GM23248 (cell line): Measurements from ENCODE around the gene OR2F1. TPM values are rescaled to one million over a fixed set of nuclear protein-coding genes. Genes with fewer than 3 reads are reported as not detected.
A peak's percentile ranks its signal among the peaks of the same experiment; 100 is the strongest.

Experiments used
- DNase-seq: peaks from one replicate; pipeline ENCODE4 v3.0.0-alpha.2; 2015
- H2AFZ ChIP-seq: fragments of 200-600 bp; sonication (generic); 2 replicates; pipeline ENCODE4 v1.6.1; 2016; ENCODE audit warnings: antibody characterized with exemption
- H3F3A ChIP-seq: fragments of 200-600 bp; sonication (generic); 2 replicates; pipeline ENCODE4 v1.6.1; 2016; ENCODE audit warnings: mild to moderate bottlenecking, antibody characterized with exemption, mixed run types; ENCODE audit not compliant: insufficient read depth
- H3K27ac ChIP-seq: fragments of 200-600 bp; sonication (generic); 2 replicates; pipeline ENCODE4 v1.5.1; 2016; ENCODE audit warnings: mild to moderate bottlenecking
- H3K27me3 ChIP-seq: fragments of 200-600 bp; sonication (generic); replicated peaks from 2 replicates; pipeline ENCODE4 v1.6.1; 2016; ENCODE audit warnings: mild to moderate bottlenecking; ENCODE audit not compliant: insufficient read depth
- H3K36me3 ChIP-seq: fragments of 200-600 bp; sonication (generic); 2 replicates; pipeline ENCODE4 v1.6.1; 2016; ENCODE audit warnings: low read depth, mild to moderate bottlenecking
- H3K4me1 ChIP-seq: fragments of 200-600 bp; sonication (generic); 2 replicates; pipeline ENCODE4 v1.6.1; 2016; ENCODE audit warnings: mild to moderate bottlenecking; ENCODE audit not compliant: insufficient read depth
- H3K4me2 ChIP-seq: fragments of 200-600 bp; sonication (generic); one replicate; pipeline ENCODE4 v1.6.1; 2016; ENCODE audit warnings: mild to moderate bottlenecking; ENCODE audit not compliant: unreplicated experiment
- H3K4me3 ChIP-seq: fragments of 200-600 bp; sonication (generic); 2 replicates; pipeline ENCODE4 v1.5.1; 2016; ENCODE audit warnings: mild to moderate bottlenecking
- H3K79me2 ChIP-seq: fragments of 200-600 bp; sonication (generic); 2 replicates; pipeline ENCODE4 v1.6.1; 2016; ENCODE audit warnings: mild to moderate bottlenecking; ENCODE audit not compliant: insufficient read depth
- H3K9ac ChIP-seq: fragments of 200-600 bp; sonication (generic); 2 replicates; pipeline ENCODE4 v1.6.1; 2016; ENCODE audit warnings: mild to moderate bottlenecking
- H3K9me2 ChIP-seq: fragments of 200-600 bp; sonication (generic); 2 replicates; pipeline ENCODE4 v1.6.1; 2016; ENCODE audit warnings: mixed run types, mild to moderate bottlenecking, moderate library complexity; ENCODE audit not compliant: insufficient read depth
- H3K9me3 ChIP-seq: fragments of 200-600 bp; sonication (generic); one replicate; pipeline ENCODE4 v1.6.1; 2017; ENCODE audit warnings: low read depth
- H4K20me1 ChIP-seq: fragments of 200-600 bp; sonication (generic); 2 replicates; pipeline ENCODE4 v1.6.0; 2016; ENCODE audit not compliant: insufficient read depth
- EZH2 ChIP-seq: fragments of 200-600 bp; sonication (generic); IDR thresholded peaks from 2 replicates; pipeline ENCODE4 v1.6.1; 2018; ENCODE audit warnings: antibody characterized with exemption, mild to moderate bottlenecking; ENCODE audit not compliant: insufficient read depth, poor library complexity, severe bottlenecking
- EZH2phosphoT487 ChIP-seq: fragments of 200-600 bp; sonication (generic); IDR thresholded peaks from 2 replicates; pipeline ENCODE4 v1.6.1; 2018; ENCODE audit warnings: antibody characterized with exemption, moderate library complexity, mild to moderate bottlenecking, low read depth; ENCODE audit not compliant: insufficient read depth
- WGBS, 2 experiments: methylation state at CpG; one replicate each; pipeline ENCODE4 v1.1.6; 2015 to 2017; ENCODE audit warnings: low lambda C conversion rate in 2 of 2, low coverage in 1 of 2; ENCODE audit errors: missing lambda C conversion rate in 2 of 2; 5-methylcytosine and 5-hydroxymethylcytosine counted together
- in situ Hi-C: fragments of 300-500 bp; cut with MboI; formaldehyde crosslinking; loops from 2 replicates; pipeline ENCODE4 v1.15.0; 2020
- polyA plus RNA-seq: library from polyadenylated mRNA; unstranded; fragments of >200 nt; fragmentation: Nextera tagmentation; extraction: Ambion mirVana; gene quantifications from 2 replicates; pipeline ENCODE4 v1.2.1, GENCODE V29; 2016
- total RNA-seq: library from RNA; depleted of rRNA; stranded (reverse); fragments of >200 nt; shearing (Covaris generic); gene quantifications from 2 replicates; pipeline ENCODE4 v1.2.3, GENCODE V29; 2014; rRNA removed

OR2F1 gene, protein sequence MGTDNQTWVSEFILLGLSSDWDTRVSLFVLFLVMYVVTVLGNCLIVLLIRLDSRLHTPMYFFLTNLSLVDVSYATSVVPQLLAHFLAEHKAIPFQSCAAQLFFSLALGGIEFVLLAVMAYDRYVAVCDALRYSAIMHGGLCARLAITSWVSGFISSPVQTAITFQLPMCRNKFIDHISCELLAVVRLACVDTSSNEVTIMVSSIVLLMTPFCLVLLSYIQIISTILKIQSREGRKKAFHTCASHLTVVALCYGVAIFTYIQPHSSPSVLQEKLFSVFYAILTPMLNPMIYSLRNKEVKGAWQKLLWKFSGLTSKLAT
- total RNA-seq, result not detected in 2 replicates
- polyA plus RNA-seq, result not detected in 2 replicates

DNA sequence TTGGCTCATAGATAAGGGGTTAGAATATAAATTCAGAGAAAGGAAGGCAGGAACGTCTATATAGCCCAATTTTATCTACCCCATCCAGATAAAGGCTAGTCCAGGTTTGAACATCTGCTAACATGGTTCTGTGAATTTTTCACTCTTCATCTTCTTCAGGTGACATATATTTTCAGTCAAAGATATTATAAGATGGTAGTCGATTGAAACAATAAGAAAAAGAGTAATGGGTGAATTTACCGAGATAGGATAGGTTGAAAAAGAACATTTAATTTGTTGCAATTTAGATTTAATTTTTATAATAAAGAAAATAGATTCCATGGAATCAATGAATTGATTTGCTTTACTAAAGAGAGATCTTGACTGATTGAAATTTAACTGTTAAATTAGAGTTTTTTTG, at the start of gene OR2F1:
Gene OR2F1 (plus strand): TSS at position 301 of the 400 bp plus-strand sequence. CDS start 5,127 bp downstream, outside the sequence.
- Histone ChIP-seq H3F3A (peaks cover 9% of the 10 kb centered on the region; the same call in 1 of the 2 replicates), H3K27ac (peak within 1 kb of the TSS; percentile 29; the same call in 1 of the 2 replicates), H2AFZ (peak within 1 kb of the TSS; percentile 43), H3K9me2 (no peaks in the 10 kb centered on the region), H4K20me1 (no peaks in the 10 kb centered on the region), H3K4me1 (peaks cover 21% of the 10 kb centered on the region), H3K9ac (no peak within 1 kb of the TSS), H3K9me3 (no peaks in the 10 kb centered on the region), H3K4me3 (no peak within 1 kb of the TSS), H3K27me3 (no peaks in the 10 kb centered on the region), H3K36me3 (no peaks in the 10 kb centered on the region), H3K79me2 (no peaks in the 10 kb centered on the region), H3K4me2 (peak within 1 kb of the TSS; percentile 56)
- in situ Hi-C loops, result no loop called here
- DNase-seq, result no peak
- 55 to 56% methylated on average over 3 of the region's 3 CpGs for WGBS, 2 experiments
- TF ChIP-seq EZH2 (no peak), EZH2phosphoT487 (no peak)

DNA sequence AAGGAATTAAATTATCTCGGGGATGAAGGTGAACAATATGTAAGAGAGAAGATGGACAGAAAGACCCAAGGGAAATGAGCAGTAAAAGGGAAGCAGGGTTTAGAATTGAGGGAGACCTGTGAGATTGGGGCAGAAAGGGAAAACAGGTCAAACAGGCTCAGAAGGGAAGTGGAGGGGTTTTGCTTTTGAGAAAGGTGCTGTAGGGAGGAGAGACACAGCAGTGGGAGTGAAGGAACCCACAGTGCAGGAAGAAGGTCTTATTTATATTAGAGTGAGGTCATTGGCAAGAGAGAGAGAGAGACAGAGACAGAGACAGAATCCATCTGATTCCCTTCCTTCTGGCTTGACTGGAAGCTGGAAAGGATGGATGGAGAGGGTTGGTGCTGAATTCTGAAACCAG, 49.1 kb upstream of the OR2F1 start:
- peaks cover 10% of the 10 kb centered on the region for H3K79me2 ChIP-seq
- WGBS, 2 experiments, result 40 to 44% methylated on average over 1 of the region's 1 CpG
- H3K9ac ChIP-seq, result no peak overlapping the region
- H3K4me1 ChIP-seq, result peaks cover 20% of the 10 kb centered on the region
- peaks cover 15% of the 10 kb centered on the region for H3F3A ChIP-seq
- H3K36me3 ChIP-seq, result no peaks in the 10 kb centered on the region
- no peak for DNase-seq
- H4K20me1 ChIP-seq, result no peaks in the 10 kb centered on the region
- TF ChIP-seq EZH2 (no peak), EZH2phosphoT487 (no peak)
- no peak overlapping the region for H3K4me3 ChIP-seq
- H3K27me3 ChIP-seq, result no peaks in the 10 kb centered on the region
- H3K4me2 ChIP-seq, result no peak overlapping the region
- in situ Hi-C loops, result no loop called here
- H2AFZ ChIP-seq, result peak overlapping the region; percentile 56
- H3K27ac ChIP-seq, result no peak overlapping the region
- no peaks in the 10 kb centered on the region for H3K9me3 ChIP-seq
- no peaks in the 10 kb centered on the region for H3K9me2 ChIP-seq

DNA sequence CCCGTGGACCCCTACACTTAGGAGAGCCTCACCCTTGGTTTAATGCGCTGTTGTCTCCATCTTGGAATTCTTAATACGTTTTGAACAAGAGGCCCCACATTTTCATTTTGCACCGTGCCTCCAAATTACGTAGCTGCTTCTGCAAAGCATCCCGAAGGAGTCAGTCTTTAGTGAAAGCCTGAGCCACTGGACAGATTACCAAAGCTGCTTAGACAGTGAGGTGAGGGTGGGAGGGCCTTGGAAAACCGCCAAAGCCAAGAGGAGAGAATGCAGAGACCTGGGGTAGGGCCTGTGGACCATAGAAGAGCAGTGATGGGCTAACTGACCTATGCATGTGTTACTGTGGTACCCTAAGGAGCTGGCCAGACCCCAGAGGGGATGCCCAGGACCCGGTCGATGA, 48.5 kb upstream of the OR2F1 start:
- Histone ChIP-seq H3K27ac (no peak overlapping the region), H3K9me3 (no peaks in the 10 kb centered on the region), H3K36me3 (no peaks in the 10 kb centered on the region), H3K4me2 (no peak overlapping the region), H3K4me1 (peaks cover 23% of the 10 kb centered on the region), H3K27me3 (no peaks in the 10 kb centered on the region), H2AFZ (no peak overlapping the region), H4K20me1 (no peaks in the 10 kb centered on the region), H3K79me2 (peaks cover 3% of the 10 kb centered on the region), H3K9me2 (no peaks in the 10 kb centered on the region), H3K4me3 (no peak overlapping the region), H3K9ac (no peak overlapping the region), H3F3A (peaks cover 15% of the 10 kb centered on the region)
- in situ Hi-C loops, result no loop called here
- TF ChIP-seq EZH2 (no peak), EZH2phosphoT487 (no peak)
- no peak for DNase-seq
- WGBS, 2 experiments, result 84 to 85% methylated on average over 9 of the region's 9 CpGs

GRCh38 chr7:143906895-143907294, 47.7 kb upstream of the OR2F1 start:
- no peaks in the 10 kb centered on the region for H3K36me3 ChIP-seq
- DNase-seq, result no peak
- H2AFZ ChIP-seq, result no peak overlapping the region
- H3K9me3 ChIP-seq, result no peaks in the 10 kb centered on the region
- H3K27me3 ChIP-seq, result no peaks in the 10 kb centered on the region
- H3K9ac ChIP-seq, result no peak overlapping the region
- H3K4me1 ChIP-seq, result peaks cover 25% of the 10 kb centered on the region
- H3K27ac ChIP-seq, result no peak overlapping the region
- H3K4me3 ChIP-seq, result no peak overlapping the region
- no peak overlapping the region for H3K4me2 ChIP-seq
- H3K9me2 ChIP-seq, result no peaks in the 10 kb centered on the region
- TF ChIP-seq EZH2 (no peak), EZH2phosphoT487 (no peak)
- H3F3A ChIP-seq, result peaks cover 15% of the 10 kb centered on the region
- WGBS, 2 experiments, result 95 to 100% methylated on average over 5 of the region's 5 CpGs
- in situ Hi-C loops, result no loop called here
- no peaks in the 10 kb centered on the region for H4K20me1 ChIP-seq
- no peaks in the 10 kb centered on the region for H3K79me2 ChIP-seq
